Hematopoietic multipotent progenitor cell treated with erythropoietin and hydrocortisone succinate and interleukin-3 and kit ligand, for 17 days (in vitro differentiated cells): ENCODE data around the gene ZNF800.
"Not testable (repeated sequence)": the region's sequence is repeated elsewhere in the genome, so short reads cannot be mapped to it uniquely, and the experiment has no call there.

ENCODE experiments used
- DNase-seq: peaks from one replicate; pipeline ENCODE4 v3.0.0-alpha.2; 2015; ENCODE audit warnings: low spot score

The ZNF800 gene

GRCh38 chr7:127392566-127393367 lies at the start of gene ZNF800:
Gene ZNF800 (minus strand): TSS chr7:127392708. CDS start chr7:127391557, 1,151 bp downstream.
- peak; percentile 75 for DNase-seq

GRCh38 chr7:127440206-127440605 lies 47.7 kb upstream of the ZNF800 start:
- DNase-seq: no peak

GRCh38 chr7:127438836-127439235 lies 46.3 kb upstream of the ZNF800 start:
- no peak for DNase-seq

GRCh38 chr7:127437837-127438236 lies 45.3 kb upstream of the ZNF800 start:
- no peak for DNase-seq

- no peak for DNase-seq
These were observed 44.7 kb upstream of the ZNF800 start for GRCh38 chr7:127437241-127437640.

GRCh38 chr7:127429281-127429680 lies 36.8 kb upstream of the ZNF800 start:
- DNase-seq: not testable (repeated sequence)

- no peak for DNase-seq
These were observed 26.7 kb upstream of the ZNF800 start for GRCh38 chr7:127419196-127419595.

- no peak for DNase-seq
These were observed 26.0 kb upstream of the ZNF800 start for GRCh38 chr7:127418459-127418858.

GRCh38 chr7:127417346-127417745 lies 24.8 kb upstream of the ZNF800 start:
- DNase-seq: no peak

GRCh38 chr7:127415060-127415742 lies 22.7 kb upstream of the ZNF800 start:
- DNase-seq: no peak

- DNase-seq: no peak
These were observed 21.5 kb upstream of the ZNF800 start for GRCh38 chr7:127413962-127414361.

- no peak for DNase-seq
These were observed 20.8 kb upstream of the ZNF800 start for GRCh38 chr7:127413326-127413725.

GRCh38 chr7:127411176-127411575 lies 18.7 kb upstream of the ZNF800 start:
- DNase-seq: no peak

GRCh38 chr7:127409629-127410028 lies 17.1 kb upstream of the ZNF800 start:
- no peak for DNase-seq

GRCh38 chr7:127404286-127405072 lies 12.0 kb upstream of the ZNF800 start:
- no peak for DNase-seq

GRCh38 chr7:127396184-127396583 lies 3.7 kb upstream of the ZNF800 start:
- peak; percentile 13 for DNase-seq

- DNase-seq: not testable (repeated sequence)
These were observed 2.6 kb upstream of the ZNF800 start for GRCh38 chr7:127395104-127395503.

- DNase-seq: no peak
These were observed 1.0 kb upstream of the ZNF800 start for GRCh38 chr7:127393368-127394058.

GRCh38 chr7:127392182-127392565 lies 334 bp downstream of the ZNF800 start:
- peak; percentile 66 for DNase-seq

GRCh38 chr7:127391591-127392181 lies 822 bp downstream of the ZNF800 start:
- DNase-seq: no peak

GRCh38 chr7:127390817-127391590 lies 1.5 kb downstream of the ZNF800 start:
- DNase-seq: peak; percentile 45
